SK-N-SH (cell line): Measurements from ENCODE around the gene PSME4. TPM values are rescaled to one million over a fixed set of nuclear protein-coding genes. Genes with fewer than 3 reads are reported as not detected.

Experiments used
- CTCF ChIA-PET: fragments of 300-600, 350-600 bp; formaldehyde crosslinking; extraction: SDS; loops from one replicate; lab custom pipeline; 2021; lab: Yijun Ruan, JAX
- POLR2A ChIA-PET: fragments of 350-600 bp; sonication (Branson Sonifier 250); formaldehyde crosslinking; extraction: SDS; loops from one replicate; lab custom pipeline; 2020; ENCODE audit warnings: antibody characterized with exemption, inconsistent platforms; lab: Yijun Ruan, JAX
- DNase-seq: peaks from one replicate; pipeline ENCODE4 v3.0.0; 2012
- H2AFZ ChIP-seq: fragments of 200-600 bp; sonication (generic); 2 replicates; pipeline ENCODE4 v1.8.1; 2016; ENCODE audit warnings: antibody characterized with exemption, mild to moderate bottlenecking, low read depth
- H3F3A ChIP-seq: fragments of 200-600 bp; sonication (generic); replicated peaks from 2 replicates; pipeline ENCODE3; 2016; ENCODE audit warnings: antibody characterized with exemption, mild to moderate bottlenecking; ENCODE audit not compliant: insufficient read depth
- H3K27ac ChIP-seq, 2 experiments: fragments of 200-500 bp in 1 of 2; fragments of 200-600 bp in 1 of 2; sonication (Bioruptor generic) in 1 of 2; sonication (generic), shearing (Covaris generic) in 1 of 2; 2 replicates each; pipeline versions ENCODE4 v1.5.1 to v1.6.1; 2014 to 2016; ENCODE audit warnings: low read depth in 2 of 2, inconsistent platforms in 1 of 2, low read length in 1 of 2, mild to moderate bottlenecking in 1 of 2, mixed read lengths in 1 of 2
- H3K27me3 ChIP-seq: fragments of 200-600 bp; sonication (generic), shearing (Covaris generic); 2 replicates; pipeline ENCODE4 v1.6.1; 2016; ENCODE audit warnings: mixed run types; ENCODE audit not compliant: insufficient read depth
- H3K36me3 ChIP-seq, 2 experiments: fragments of 200-500 bp in 1 of 2; fragments of 200-600 bp in 1 of 2; sonication (Bioruptor generic) in 1 of 2; sonication (generic) in 1 of 2; replicated peaks in 1 of 2; 2 replicates each; pipeline versions ENCODE3 to v1.5.1; 2014 to 2016; ENCODE audit warnings: low read length in 1 of 2, mild to moderate bottlenecking in 1 of 2; ENCODE audit not compliant: insufficient read depth in 2 of 2, control insufficient read depth in 1 of 2
- H3K4me1 ChIP-seq, 2 experiments: fragments of 200-500 bp in 1 of 2; fragments of 200-600 bp in 1 of 2; sonication (Bioruptor generic) in 1 of 2; sonication (generic), shearing (Covaris generic) in 1 of 2; 2 replicates each; pipeline versions ENCODE4 v1.5.1 to v1.6.1; 2014 to 2016; ENCODE audit warnings: low read depth in 1 of 2, low read length in 1 of 2, mixed run types in 1 of 2; ENCODE audit not compliant: insufficient read depth in 2 of 2, control insufficient read depth in 1 of 2
- H3K4me2 ChIP-seq: fragments of 200-600 bp; sonication (generic), shearing (Covaris generic); 2 replicates; pipeline ENCODE4 v1.6.1; 2017; ENCODE audit warnings: mixed run types
- H3K4me3 ChIP-seq, 2 experiments: fragments of 200-500 bp in 1 of 2; fragments of 200-600 bp in 1 of 2; sonication (Bioruptor generic) in 1 of 2; sonication (generic), shearing (Covaris generic) in 1 of 2; 2 replicates each; pipeline versions ENCODE4 v1.5.1 to v1.8.1; 2014 to 2016; ENCODE audit warnings: low read depth in 2 of 2, inconsistent platforms in 1 of 2, low read length in 1 of 2, mild to moderate bottlenecking in 1 of 2, mixed read lengths in 1 of 2, moderate library complexity in 1 of 2
- H3K79me2 ChIP-seq: fragments of 200-600 bp; sonication (generic); 2 replicates; pipeline ENCODE4 v1.8.1; 2017; ENCODE audit warnings: mild to moderate bottlenecking; ENCODE audit not compliant: insufficient read depth
- H3K9ac ChIP-seq: fragments of 200-600 bp; sonication (generic); 2 replicates; pipeline ENCODE4 v1.6.1; 2017; ENCODE audit warnings: mixed run types
- H3K9me2 ChIP-seq: fragments of 200-600 bp; sonication (generic); 2 replicates; pipeline ENCODE4 v1.6.1; 2017; ENCODE audit warnings: mixed run types
- H3K9me3 ChIP-seq: fragments of 200-600 bp; sonication (generic); 2 replicates; pipeline ENCODE4 v1.6.1; 2017; ENCODE audit warnings: mixed run types, mild to moderate bottlenecking, moderate library complexity
- H4K20me1 ChIP-seq: fragments of 200-600 bp; sonication (generic); 2 replicates; pipeline ENCODE4 v1.6.1; 2017; ENCODE audit warnings: mild to moderate bottlenecking, mixed run types; ENCODE audit not compliant: insufficient read depth
- CHD2 ChIP-seq: fragments of 150-350 bp; IDR thresholded peaks from 2 replicates; pipeline ENCODE4 v1.6.1; 2018; ENCODE audit warnings: low read length; ENCODE audit not compliant: partially characterized antibody
- ELF1 ChIP-seq: IDR thresholded peaks from 2 replicates; pipeline ENCODE4 v1.4.0; 2012
- EP300 ChIP-seq, 2 experiments: IDR thresholded peaks; 2 replicates each; pipeline versions ENCODE4 v1.4.0 to v1.6.1; 2012; ENCODE audit warnings: borderline replicate concordance in 1 of 2, low read depth in 1 of 2, low read length in 1 of 2
- EZH2phosphoT487 ChIP-seq: fragments of 200-600 bp; sonication (generic); IDR thresholded peaks from 2 replicates; pipeline ENCODE4 v1.6.1; 2017; ENCODE audit warnings: low read depth, mixed run types, mild to moderate bottlenecking, antibody characterized with exemption, moderate library complexity, borderline replicate concordance
- FOXM1 ChIP-seq: IDR thresholded peaks from 2 replicates; pipeline ENCODE4 v1.4.0; 2012; ENCODE audit warnings: low read depth, mild to moderate bottlenecking
- GATA2 ChIP-seq: sonication (generic); formaldehyde crosslinking; IDR thresholded peaks from 2 replicates; pipeline ENCODE4 v1.5.0; 2020; ENCODE audit warnings: mild to moderate bottlenecking, missing genetic modification reagents
- JUND ChIP-seq: IDR thresholded peaks from 2 replicates; pipeline ENCODE4 v1.4.0; 2012
- MEF2A ChIP-seq: IDR thresholded peaks from 2 replicates; pipeline ENCODE4 v1.4.0; 2012; ENCODE audit warnings: low read depth, borderline replicate concordance
- MXI1 ChIP-seq: IDR thresholded peaks from 2 replicates; pipeline ENCODE4 v1.6.1; 2012; ENCODE audit warnings: mild to moderate bottlenecking, low read depth, low read length, improper control_type of control experiment
- NFIC ChIP-seq: IDR thresholded peaks from 2 replicates; pipeline ENCODE4 v1.4.0; 2012; ENCODE audit warnings: borderline replicate concordance
- REST ChIP-seq: IDR thresholded peaks from 2 replicates; pipeline ENCODE4 v1.6.1; 2012; ENCODE audit warnings: mild to moderate bottlenecking, low read depth, low read length, moderate library complexity
- RFX5 ChIP-seq: IDR thresholded peaks from 2 replicates; pipeline ENCODE4 v1.6.1; 2012; ENCODE audit warnings: mild to moderate bottlenecking, improper control_type of control experiment, low read length
- SMC3 ChIP-seq: IDR thresholded peaks from 2 replicates; pipeline ENCODE4 v1.6.1; 2012; ENCODE audit warnings: low read depth, low read length, improper control_type of control experiment
- TAF1 ChIP-seq: IDR thresholded peaks from 2 replicates; pipeline ENCODE4 v1.6.1; 2012; ENCODE audit warnings: low read depth, mild to moderate bottlenecking, low read length, moderate library complexity, borderline replicate concordance
- TEAD4 ChIP-seq: IDR thresholded peaks from 2 replicates; pipeline ENCODE4 v1.4.0; 2012; ENCODE audit warnings: mild to moderate bottlenecking, borderline replicate concordance; ENCODE audit not compliant: insufficient read depth
- YY1 ChIP-seq: IDR thresholded peaks from 2 replicates; pipeline ENCODE4 v1.4.0; 2012; ENCODE audit warnings: low read depth, mild to moderate bottlenecking
- ZBTB33 ChIP-seq: IDR thresholded peaks from 2 replicates; pipeline ENCODE4 v1.4.0; 2012; ENCODE audit warnings: low read depth, borderline replicate concordance
- WGBS: methylation state at CpG from one replicate; pipeline ENCODE4 v1.1.6; 2017; ENCODE audit warnings: low lambda C conversion rate; 5-methylcytosine and 5-hydroxymethylcytosine counted together
- polyA plus RNA-seq, 3 experiments: library from polyadenylated mRNA; depleted of rRNA; stranded (reverse); fragments of >200 nt; gene quantifications; 2 replicates each; pipeline ENCODE4 v1.2.3, GENCODE V29; 2012

Gene PSME4
- polyA plus RNA-seq, 1 of the 3 experiments (the other 2 are of a cell fraction) = 12.8 TPM

GRCh38 chr2:53827398-53828175 is 143.2 kb downstream of the PSME4 start:
- CTCF ChIA-PET = no interaction called here
- Histone ChIP-seq H4K20me1 (no peaks in the 10 kb centered on the region), H3K27me3 (no peaks in the 10 kb centered on the region), H2AFZ (no peak overlapping the region), H3K4me1 (no peaks in the 10 kb centered on the region), H3K27ac (no peak overlapping the region), H3F3A (no peaks in the 10 kb centered on the region), H3K36me3 (no peaks in the 10 kb centered on the region), H3K9me2 (no peaks in the 10 kb centered on the region), H3K4me3 (no peak overlapping the region), H3K9me3 (no peaks in the 10 kb centered on the region), H3K4me2 (no peak overlapping the region), H3K9ac (no peak overlapping the region), H3K79me2 (no peaks in the 10 kb centered on the region)
- DNase-seq = no peak
- 91% methylated on average over 3 of the region's 3 CpGs for WGBS
- POLR2A ChIA-PET = no interaction called here
- TF ChIP-seq TAF1 (no peak), YY1 (no peak), EZH2phosphoT487 (no peak), NFIC (no peak), ELF1 (no peak), GATA2 (CRISPR knock-in tag) (no peak), MEF2A (no peak), JUND (no peak), MXI1 (no peak)

- POLR2A ChIA-PET = no interaction called here
- no peak for DNase-seq
- no peak overlapping the region for H3K4me3 ChIP-seq
Observed at GRCh38 chr2:53826587-53827397, 144.0 kb downstream of the PSME4 start.

GRCh38 chr2:53826030-53826410 is 144.8 kb downstream of the PSME4 start:
- 80% methylated on average over 1 of the region's 1 CpG for WGBS
- no peaks in the 10 kb centered on the region for H3K27me3 ChIP-seq
- no peaks in the 10 kb centered on the region for H3K79me2 ChIP-seq
- no peak overlapping the region for H3K9ac ChIP-seq
- H3K9me2 ChIP-seq = no peaks in the 10 kb centered on the region
- H3K4me1 ChIP-seq = no peaks in the 10 kb centered on the region
- DNase-seq = no peak
- no peak overlapping the region for H2AFZ ChIP-seq
- no peaks in the 10 kb centered on the region for H3K9me3 ChIP-seq
- ChIA-PET CTCF (no interaction called here), POLR2A (interaction anchor here (0.7 kb wide), 1 partner anchor 11 kb away, joined by 5 read pairs; no protein-coding TSS in a partner anchor)
- H3K36me3 ChIP-seq = no peaks in the 10 kb centered on the region
- H3K4me3 ChIP-seq = no peak overlapping the region
- H4K20me1 ChIP-seq = no peaks in the 10 kb centered on the region
- no peak overlapping the region for H3K4me2 ChIP-seq
- H3F3A ChIP-seq = no peaks in the 10 kb centered on the region
- no peak overlapping the region for H3K27ac ChIP-seq
- TF ChIP-seq CHD2 = no peak
- no peak for TF ChIP-seq SMC3
- TF ChIP-seq TEAD4 = no peak
- TF ChIP-seq ZBTB33 = no peak
- no peak for TF ChIP-seq FOXM1
- no peak for TF ChIP-seq REST
- no peak for TF ChIP-seq EP300 (IDR thresholded peaks at IDR 0.05; ENCODE audit: borderline replicate concordance in 1 of 2, low read depth in 1 of 2, low read length in 1 of 2)

More at GRCh38 chr2:53826587-53827397, 144.0 kb downstream of the PSME4 start:
- Histone ChIP-seq H3K27ac (no peak overlapping the region), H3K79me2 (no peaks in the 10 kb centered on the region), H3F3A (no peaks in the 10 kb centered on the region), H2AFZ (no peak overlapping the region), H3K9ac (no peak overlapping the region), H3K9me3 (no peaks in the 10 kb centered on the region), H3K36me3 (no peaks in the 10 kb centered on the region), H4K20me1 (no peaks in the 10 kb centered on the region), H3K4me2 (no peak overlapping the region), H3K9me2 (no peaks in the 10 kb centered on the region), H3K27me3 (no peaks in the 10 kb centered on the region), H3K4me1 (no peaks in the 10 kb centered on the region)
- CTCF ChIA-PET = no interaction called here
- WGBS = 95% methylated on average over 3 of the region's 3 CpGs
- TF ChIP-seq RFX5 = no peak
